Glomerular endothelial cell (primary cell): ENCODE results near the gene BCAS1. TPM values are rescaled to one million over a fixed set of nuclear protein-coding genes. Genes with fewer than 3 reads are reported as not detected.

Source experiments
- DNase-seq: peaks from one replicate; pipeline ENCODE4 v3.0.0-alpha.2; 2011; ENCODE audit warnings: low read depth, low spot score; ENCODE audit errors: extremely low read depth
- total RNA-seq: library from RNA; depleted of rRNA; stranded (reverse); fragments of >200 nt; gene quantifications from 2 replicates; pipeline ENCODE4 v1.2.3, GENCODE V29; 2015

The BCAS1 gene
- total RNA-seq, 1 donor from 2014 or later: not detected

- no peak for DNase-seq
Measured at GRCh38 chr20:54051068-54051467, 19.3 kb downstream of the BCAS1 start.

- no peak for DNase-seq
Measured at GRCh38 chr20:54048891-54049545, 21.4 kb downstream of the BCAS1 start.

DNA sequence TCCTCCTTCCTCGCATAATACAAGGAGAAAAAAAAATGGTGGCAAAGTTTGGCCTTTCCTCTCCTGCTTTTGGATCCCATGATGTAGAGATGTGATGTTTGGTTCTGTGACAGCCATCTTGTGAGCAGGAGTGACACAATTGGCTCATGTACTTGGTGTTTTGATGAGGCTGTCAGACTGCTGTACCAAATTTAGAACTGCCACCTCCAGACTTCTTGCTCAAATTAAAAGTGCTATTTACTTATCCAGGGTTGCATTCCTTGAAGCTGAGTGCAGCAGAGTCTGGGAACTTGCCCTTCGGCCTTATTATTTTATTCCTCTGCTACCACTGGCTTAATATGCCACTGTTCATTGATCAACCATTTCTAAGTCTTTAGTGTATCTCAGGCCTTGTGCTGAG lies 21.9 kb downstream of the BCAS1 start:
- DNase-seq: no peak

DNA sequence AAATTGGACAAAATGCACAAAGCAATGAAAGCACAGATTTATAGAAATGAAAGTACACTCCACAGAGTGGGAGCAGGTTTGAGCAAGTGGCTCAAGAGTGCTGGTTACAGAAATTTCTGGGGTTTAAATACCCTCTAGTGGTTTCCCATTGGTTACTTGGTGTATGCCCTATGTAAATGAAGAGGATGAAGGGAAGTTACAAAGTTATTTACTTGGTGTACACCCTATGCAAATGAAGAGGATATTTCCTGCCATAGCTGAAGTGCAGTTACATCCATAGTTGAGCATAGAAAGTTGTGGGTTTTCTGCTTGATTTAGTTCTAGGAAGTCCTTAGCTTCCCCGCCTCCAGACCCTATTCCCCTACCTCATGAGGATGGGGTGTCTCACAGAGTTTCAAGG lies 22.7 kb downstream of the BCAS1 start:
- no peak for DNase-seq

- no peak for DNase-seq
Measured at GRCh38 chr20:54047048-54047447, 23.3 kb downstream of the BCAS1 start.

DNA sequence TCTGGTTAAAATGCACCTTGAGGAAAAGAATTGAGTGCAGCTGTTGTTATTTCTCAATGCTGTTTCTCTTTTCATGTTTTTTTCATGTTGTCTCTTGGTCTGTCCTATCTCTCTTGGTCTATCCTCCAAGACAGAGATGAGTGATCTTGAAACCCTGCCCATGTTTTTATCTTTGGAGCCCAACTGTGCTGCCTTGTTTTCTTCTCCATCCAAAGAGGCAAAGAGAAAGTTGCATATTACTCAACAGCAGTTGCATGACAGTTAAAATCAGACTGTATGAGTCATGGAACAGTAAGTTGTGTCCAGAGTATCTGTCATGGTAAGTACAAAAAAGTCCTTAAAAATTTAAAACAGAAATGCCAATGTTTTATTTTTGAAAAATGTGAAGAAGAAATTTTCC lies 26.2 kb downstream of the BCAS1 start:
- no peak for DNase-seq

GRCh38 chr20:54043076-54043967 lies 27.1 kb downstream of the BCAS1 start:
- no peak for DNase-seq

- no peak for DNase-seq
Measured at GRCh38 chr20:54042021-54042420, 28.4 kb downstream of the BCAS1 start.

GRCh38 chr20:54041336-54041735 lies 29.1 kb downstream of the BCAS1 start:
- no peak for DNase-seq

GRCh38 chr20:54040531-54040930 lies 29.9 kb downstream of the BCAS1 start:
- no peak for DNase-seq

DNA sequence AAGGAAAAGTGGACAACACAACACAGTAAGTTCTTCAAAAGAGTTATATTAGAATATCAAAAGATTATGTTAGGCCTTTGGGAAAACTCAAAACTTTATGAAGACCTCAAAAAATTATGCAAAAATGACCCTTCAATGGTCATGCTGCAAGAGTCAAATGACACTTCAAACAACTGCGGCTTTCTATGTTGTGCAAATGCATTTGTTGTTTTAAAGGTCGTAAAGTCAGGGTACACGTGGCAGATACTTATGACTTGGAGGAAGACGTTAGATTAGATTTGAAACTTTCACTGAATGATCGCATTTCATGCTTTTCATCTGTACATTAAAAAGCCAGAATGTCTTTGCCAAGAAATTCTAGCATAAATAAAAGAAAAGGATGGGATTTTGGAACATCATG lies 31.4 kb downstream of the BCAS1 start:
- DNase-seq: no peak

GRCh38 chr20:54037525-54037924 lies 32.9 kb downstream of the BCAS1 start:
- DNase-seq: no peak

GRCh38 chr20:54029643-54030042 lies 40.8 kb downstream of the BCAS1 start:
- no peak for DNase-seq

DNA sequence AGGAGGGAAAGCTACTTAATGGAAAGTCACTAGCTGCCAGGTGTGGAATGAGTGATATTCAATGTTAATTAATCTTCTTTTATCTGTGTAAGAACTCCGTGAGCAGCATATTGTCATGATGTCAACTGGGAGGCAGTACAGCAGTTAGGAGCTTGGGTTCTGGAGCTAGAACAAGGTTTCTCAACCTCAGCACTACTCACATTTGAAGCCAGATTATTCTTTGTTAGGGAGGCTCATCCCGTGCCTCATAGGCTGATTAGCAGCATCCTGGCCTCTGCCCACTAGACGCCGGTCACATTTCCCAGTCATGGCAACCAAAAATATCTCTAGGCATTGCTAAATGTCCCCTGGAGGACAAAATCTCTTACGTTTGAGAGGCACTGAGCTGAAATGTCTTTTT lies 41.2 kb downstream of the BCAS1 start:
- DNase-seq: no peak

DNA sequence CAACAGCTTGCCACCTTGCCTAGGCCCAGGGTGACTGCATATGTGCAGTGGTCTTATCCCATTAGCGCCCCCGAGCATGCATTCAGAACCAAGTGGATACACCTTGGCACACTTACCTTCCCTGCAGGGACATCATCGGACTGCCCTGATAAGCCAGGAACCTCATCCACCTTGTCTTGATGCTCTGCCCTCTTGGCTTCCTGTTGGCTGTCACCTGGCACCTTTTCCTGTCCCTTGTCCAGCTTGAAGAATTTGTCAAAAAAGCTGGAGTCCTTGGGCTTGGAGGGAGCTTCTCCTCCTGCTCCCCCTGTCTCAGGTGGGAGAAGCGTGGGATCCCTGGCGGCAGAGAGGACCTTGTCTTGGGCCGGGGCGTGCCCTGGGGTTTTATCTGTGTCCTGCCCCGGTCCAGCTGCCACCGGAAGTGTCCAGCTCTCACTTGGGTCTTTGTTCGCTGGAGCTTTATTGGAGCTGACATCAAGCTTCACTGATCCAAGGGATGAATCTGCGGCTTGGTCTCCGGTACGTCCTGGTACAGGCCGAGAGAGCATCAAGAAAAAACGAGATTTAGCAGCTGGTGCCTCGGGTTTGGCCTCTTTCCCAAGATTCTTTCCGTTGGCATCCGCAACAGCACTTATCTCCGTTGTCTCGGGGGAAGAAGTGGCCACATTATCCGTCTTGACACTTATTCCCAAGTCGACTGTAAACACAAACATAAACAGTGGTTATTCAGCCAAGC lies 42.0 kb downstream of the BCAS1 start:
- DNase-seq: no peak

DNA sequence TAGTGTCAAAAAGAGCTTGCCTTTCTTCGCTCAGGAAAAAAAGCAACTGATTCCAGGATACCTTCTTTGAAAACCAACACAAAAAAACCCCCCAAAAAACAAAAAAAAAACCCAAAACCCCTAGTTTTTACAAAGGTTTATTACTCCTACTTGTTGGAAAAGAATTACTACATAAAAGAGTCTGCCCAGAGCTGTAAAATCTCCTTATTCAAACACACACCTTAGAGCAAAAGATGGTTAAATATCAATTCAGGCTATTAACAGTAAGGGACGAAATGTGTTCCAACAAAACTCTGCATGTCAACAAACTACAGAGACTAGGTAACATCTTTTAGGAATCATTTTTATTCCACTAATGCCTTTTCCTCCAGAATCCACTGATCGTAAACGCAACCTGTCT lies 42.7 kb downstream of the BCAS1 start:
- no peak for DNase-seq

DNA sequence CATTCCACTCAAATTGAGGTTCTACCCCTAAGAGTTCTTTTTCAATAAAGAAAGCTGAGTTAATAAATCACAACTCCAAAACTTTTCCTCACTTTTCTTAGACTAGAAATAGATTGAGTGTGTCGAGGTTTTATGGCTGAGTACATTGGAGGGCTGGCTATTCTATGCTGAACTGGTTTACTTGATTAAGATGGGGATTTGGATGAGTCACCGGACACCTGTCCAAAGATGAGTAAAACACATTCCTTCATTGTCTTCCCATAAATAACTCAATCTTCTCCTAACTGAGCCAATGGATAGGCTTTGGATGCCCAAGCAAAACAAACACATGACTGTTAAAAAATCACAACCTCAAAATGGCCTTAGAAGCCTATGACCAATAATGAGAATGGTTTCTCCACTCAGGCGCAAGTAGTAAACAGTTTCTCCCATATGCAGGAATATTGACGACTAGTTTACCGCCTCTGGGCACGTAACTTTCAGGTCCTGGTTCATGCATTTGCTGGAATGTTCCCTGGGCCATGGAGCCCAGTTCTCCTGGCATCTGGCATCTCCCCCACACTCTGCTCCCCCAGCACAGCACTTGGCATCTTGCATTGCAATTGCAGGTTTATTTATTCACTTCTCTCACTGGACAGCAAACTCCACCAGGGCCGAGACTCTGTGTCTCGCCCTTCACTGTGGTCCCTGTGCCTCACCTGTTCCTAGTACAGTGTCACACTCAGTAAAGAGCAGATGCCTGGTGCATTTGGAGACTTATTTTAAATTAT lies 43.9 kb downstream of the BCAS1 start:
- no peak for DNase-seq

GRCh38 chr20:54025251-54025771 lies 45.1 kb downstream of the BCAS1 start:
- DNase-seq: no peak

DNA sequence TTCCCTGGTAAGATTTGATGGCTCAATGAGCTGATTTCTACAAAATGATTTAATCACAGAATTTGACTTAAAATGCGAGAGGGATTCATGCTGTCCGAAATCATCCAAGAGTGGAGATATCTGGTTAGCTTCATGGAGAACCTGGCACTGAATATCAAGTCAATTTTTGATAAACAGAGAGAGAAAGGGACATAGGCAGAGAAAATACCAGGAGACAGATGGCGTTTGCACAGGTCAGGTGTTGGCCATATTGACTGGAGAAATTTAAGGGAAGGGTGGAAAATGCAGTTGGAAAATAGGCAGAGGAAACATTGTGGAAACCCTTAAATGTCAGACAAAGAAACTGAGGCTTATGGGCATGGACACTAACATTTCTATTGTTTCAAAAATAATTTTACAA lies 47.0 kb downstream of the BCAS1 start:
- no peak for DNase-seq

DNA sequence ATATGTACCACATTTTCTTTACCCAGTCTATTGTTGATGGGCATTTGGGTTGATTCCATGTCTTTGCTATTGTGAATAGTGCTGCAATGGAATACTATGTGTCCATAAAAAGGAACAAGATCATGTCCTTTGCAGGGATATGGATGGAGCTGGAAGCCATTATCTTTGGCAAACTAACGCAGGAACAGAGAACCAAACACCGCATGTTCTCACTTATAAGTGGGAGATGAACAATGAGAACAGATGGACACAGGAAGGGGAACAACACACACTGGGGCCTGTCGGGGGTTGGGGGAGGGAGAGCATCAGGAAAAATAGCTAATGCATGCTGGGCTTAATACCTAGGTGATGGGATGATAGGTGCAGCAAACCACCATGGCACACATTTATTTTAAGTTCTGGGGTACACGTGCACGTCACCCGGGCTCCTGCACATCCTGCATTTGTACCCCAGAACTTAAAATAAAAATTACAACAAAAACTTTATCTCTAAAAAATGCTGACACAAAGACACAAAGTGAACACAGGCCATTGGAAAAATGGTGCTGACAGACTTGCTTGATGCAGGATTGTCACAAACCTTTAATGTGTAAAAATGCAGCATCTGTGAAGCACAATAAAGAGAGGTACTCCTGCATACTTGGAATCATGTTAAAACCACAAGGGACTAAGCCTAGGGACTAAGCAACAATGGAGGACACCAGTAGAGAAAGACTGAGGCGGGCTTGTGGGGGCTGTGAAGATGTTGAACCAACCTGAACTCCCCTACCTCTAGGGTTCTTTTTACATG lies 48.8 kb downstream of the BCAS1 start:
- no peak for DNase-seq
